B cell (primary cell): ENCODE data around the gene LAG3. TPM values are rescaled to one million over a fixed set of nuclear protein-coding genes. Genes with fewer than 3 reads are reported as not detected.

ENCODE experiments used
- ATAC-seq: fragments of 200-7000 bp; cut with Tn5 transposase; one replicate; pipeline ENCODE4 v1.10.0; 2021; ENCODE audit warnings: low read depth, mild to moderate bottlenecking, moderate number of reproducible peaks, moderate library complexity
- CTCF ChIA-PET: fragments of 350-600 bp; sonication (Branson Sonifier 250); formaldehyde crosslinking; loops from one replicate; lab custom pipeline; 2021; ENCODE audit warnings: antibody characterized with exemption, inconsistent platforms; lab: Charles Lee
- POLR2A ChIA-PET: fragments of 350-600 bp; sonication (Branson Sonifier 250); formaldehyde crosslinking; loops from one replicate; lab custom pipeline; 2021; ENCODE audit warnings: antibody characterized with exemption; lab: Charles Lee
- DNase-seq: peaks from one replicate; pipeline ENCODE4 v3.0.0; 2013
- H2AFZ ChIP-seq: 2 replicates; pipeline ENCODE4 v1.6.1; 2012; ENCODE audit warnings: mild to moderate bottlenecking, low read depth, low read length; ENCODE audit not compliant: insufficient read depth, poor library complexity, severe bottlenecking
- H3K27ac ChIP-seq, 2 donors: 1 replicate in 1 of 2; 2 replicates in 1 of 2; pipeline ENCODE4 v1.5.1; 2012 to 2013; ENCODE audit warnings: low read length in 2 of 2, mild to moderate bottlenecking in 2 of 2, moderate library complexity in 1 of 2
- H3K27me3 ChIP-seq, 4 experiments: fragments of 200-600 bp in 1 of 4; sonication (generic) in 1 of 4; replicated peaks in 1 of 4; 1 replicate in 2 of 4; 2 replicates in 2 of 4; pipeline versions ENCODE4 v1.6.1 to v1.7.0; 2013 to 2016; ENCODE audit warnings: low read length in 3 of 4, mild to moderate bottlenecking in 2 of 4, mixed read lengths in 1 of 4, moderate library complexity in 1 of 4; ENCODE audit not compliant: insufficient read depth in 4 of 4, control insufficient read depth in 3 of 4; ENCODE audit errors: control extremely low read depth in 1 of 4
- H3K36me3 ChIP-seq, 2 experiments: replicated peaks in 1 of 2; 1 replicate in 1 of 2; 2 replicates in 1 of 2; pipeline versions ENCODE4 v1.6.1 to v1.7.1; 2013; ENCODE audit warnings: low read length in 1 of 2; ENCODE audit not compliant: insufficient read depth in 2 of 2, control insufficient read depth in 1 of 2; ENCODE audit errors: control extremely low read depth in 1 of 2, extremely low read depth in 1 of 2
- H3K4me1 ChIP-seq, 2 donors: fragments of 200-600 bp in 1 of 2; sonication (generic) in 1 of 2; 1 replicate in 1 of 2; 2 replicates in 1 of 2; pipeline versions ENCODE4 v1.5.1 to v1.6.1; 2013 to 2017; ENCODE audit warnings: low read length in 2 of 2; ENCODE audit not compliant: control insufficient read depth in 2 of 2, insufficient read depth in 2 of 2
- H3K4me2 ChIP-seq: replicated peaks from 2 replicates; pipeline ENCODE3; 2012; ENCODE audit warnings: mild to moderate bottlenecking, low read depth, low read length; ENCODE audit not compliant: poor library complexity, severe bottlenecking
- H3K4me3 ChIP-seq, 5 experiments: fragments of 200-600 bp in 1 of 5; sonication (generic) in 1 of 5; 1 replicate in 3 of 5; 2 replicates in 2 of 5; pipeline versions ENCODE4 v1.5.1 to v1.7.0; 2011 to 2016; ENCODE audit warnings: low read length in 4 of 5, mild to moderate bottlenecking in 4 of 5, low read depth in 2 of 5, control low read depth in 1 of 5, moderate library complexity in 1 of 5; ENCODE audit not compliant: insufficient read depth in 1 of 5; ENCODE audit errors: control extremely low read depth in 1 of 5, extremely low read depth in 1 of 5
- H3K79me2 ChIP-seq: fragments of 200-600 bp; sonication (generic); one replicate; pipeline ENCODE4 v1.6.0; 2016; ENCODE audit warnings: low read length; ENCODE audit not compliant: control insufficient read depth, insufficient read depth
- H3K9ac ChIP-seq: fragments of 200-600 bp; sonication (generic); 2 replicates; pipeline ENCODE4 v1.6.1; 2017; ENCODE audit warnings: mild to moderate bottlenecking, low read length, moderate library complexity
- H3K9me3 ChIP-seq, 3 donors: one replicate each; pipeline versions ENCODE4 v1.6.1 to v1.7.1; 2013; ENCODE audit warnings: low read length in 2 of 3; ENCODE audit not compliant: control insufficient read depth in 2 of 3, insufficient read depth in 1 of 3; ENCODE audit errors: control extremely low read depth in 1 of 3
- H4K20me1 ChIP-seq: 2 replicates; pipeline ENCODE4 v1.6.0; 2012; ENCODE audit warnings: mild to moderate bottlenecking, low read length; ENCODE audit not compliant: insufficient read depth, control insufficient read depth, poor library complexity, severe bottlenecking
- H3K27ac Mint-ChIP-seq: one replicate; pipeline ENCODE4 v1.8.0; 2021; ENCODE audit warnings: mixed read lengths
- H3K27me3 Mint-ChIP-seq: one replicate; pipeline ENCODE4 v1.8.0; 2021; ENCODE audit warnings: mixed read lengths
- H3K4me1 Mint-ChIP-seq: one replicate; pipeline ENCODE4 v1.8.0; 2021; ENCODE audit warnings: mixed read lengths
- H3K4me3 Mint-ChIP-seq: one replicate; pipeline ENCODE4 v1.8.0; 2021; ENCODE audit warnings: mixed read lengths
- H3K9me3 Mint-ChIP-seq: one replicate; pipeline ENCODE4 v1.8.0; 2022; ENCODE audit warnings: mixed read lengths; ENCODE audit not compliant: insufficient read depth
- EZH2 ChIP-seq: IDR thresholded peaks from 2 replicates; pipeline ENCODE4 v1.6.1; 2012; ENCODE audit warnings: borderline replicate concordance, low read depth, mild to moderate bottlenecking, moderate library complexity, low read length; ENCODE audit not compliant: insufficient read depth, poor library complexity, severe bottlenecking
- WGBS: methylation state at CpG from one replicate; pipeline ENCODE4 v1.1.5; 2013; ENCODE audit warnings: missing lambda C conversion rate; ENCODE audit not compliant: insufficient coverage; 5-methylcytosine and 5-hydroxymethylcytosine counted together
- intact Hi-C: fragments of 100-400 bp; cut with micrococcal nuclease; formaldehyde crosslinking; loops from one replicate; pipeline ENCODE4 v1.10.0; 2022
- polyA plus RNA-seq: library from polyadenylated mRNA; depleted of rRNA; stranded (reverse); fragments of >200 nt; gene quantifications from 2 replicates; pipeline ENCODE4 v1.2.3, GENCODE V29; 2012
- total RNA-seq, 2 donors: library from RNA; stranded (reverse); fragments of 120-200 nt in 1 of 2; gene quantifications; 1 replicate in 1 of 2; 2 replicates in 1 of 2; pipeline versions ENCODE4 v1.2.3 to v1.2.4, GENCODE V29; 2013 to 2022
- TF ChIP-seq, protein P1 (sequence below): fragments of 200-600 bp; IDR thresholded peaks from one replicate; pipeline ENCODE4 v1.8.0; 2022; ENCODE audit warnings: antibody characterized with exemption, mild to moderate bottlenecking

Gene LAG3
- total and polyA plus RNA-seq, 2 donors (not counting 1 experiment from before 2014, with no cell fraction given) = not detected

DNA sequence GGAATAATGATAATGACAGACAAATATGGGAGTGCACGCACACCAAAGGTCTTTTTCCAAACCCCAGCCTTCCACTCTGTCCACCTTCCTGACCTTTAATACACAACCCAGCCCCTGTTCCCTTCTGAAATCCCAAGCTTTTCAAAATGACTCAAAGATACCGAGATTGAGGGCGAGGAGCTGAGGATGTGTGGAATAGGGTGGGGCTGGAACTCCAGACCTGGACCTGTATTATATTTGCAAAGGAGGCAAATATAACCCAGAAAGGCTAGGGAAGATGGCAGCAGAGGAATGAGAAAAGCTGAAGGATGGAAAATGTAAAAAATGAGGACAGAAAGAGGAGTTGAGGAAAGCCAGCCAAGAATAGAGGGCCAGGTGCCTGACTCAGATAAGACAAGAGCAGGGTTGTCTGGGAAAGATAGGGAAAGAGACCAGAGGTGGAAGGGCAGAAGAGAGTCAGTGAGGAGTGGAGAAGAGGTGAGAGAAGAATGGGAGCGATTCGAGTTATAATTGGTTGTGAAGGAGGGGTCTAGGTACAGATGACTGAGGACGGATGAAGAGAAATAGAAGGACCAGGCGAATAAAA, 7.2 kb upstream of the LAG3 start:
- Histone ChIP-seq H3K27me3 (peaks cover 0 to 52% (median 27%) of the 10 kb centered on the region in 4 experiments), H3K79me2 (no peaks in the 10 kb centered on the region), H3K9ac (no peak overlapping the region), H3K9me3 (peaks cover 0 to 4% (median 0%) of the 10 kb centered on the region in 3 donors), H3K36me3 (no peaks in the 10 kb centered on the region), H4K20me1 (no peaks in the 10 kb centered on the region), H3K27ac (no peak overlapping the region), H2AFZ (no peak overlapping the region), H3K4me1 (peaks cover 33 to 36% of the 10 kb centered on the region in 2 donors), H3K4me2 (peak overlapping the region; percentile 96), H3K4me3 (no peak overlapping the region)
- ChIA-PET CTCF (interaction anchor here (0.6 to 6.0 kb wide), 4 partner anchors 9 to 120 kb away, joined by 3 to 85 read pairs (median 4); partner anchors contain the start of gene MLF2), POLR2A (interaction anchor here (0.6 to 2.0 kb wide), 2 partner anchors 12 to 101 kb away, joined by 6 to 16 read pairs; partner anchors contain the start of gene MLF2)
- TF ChIP-seq EZH2 = peak; percentile 28
- TF ChIP-seq, protein P1, sequence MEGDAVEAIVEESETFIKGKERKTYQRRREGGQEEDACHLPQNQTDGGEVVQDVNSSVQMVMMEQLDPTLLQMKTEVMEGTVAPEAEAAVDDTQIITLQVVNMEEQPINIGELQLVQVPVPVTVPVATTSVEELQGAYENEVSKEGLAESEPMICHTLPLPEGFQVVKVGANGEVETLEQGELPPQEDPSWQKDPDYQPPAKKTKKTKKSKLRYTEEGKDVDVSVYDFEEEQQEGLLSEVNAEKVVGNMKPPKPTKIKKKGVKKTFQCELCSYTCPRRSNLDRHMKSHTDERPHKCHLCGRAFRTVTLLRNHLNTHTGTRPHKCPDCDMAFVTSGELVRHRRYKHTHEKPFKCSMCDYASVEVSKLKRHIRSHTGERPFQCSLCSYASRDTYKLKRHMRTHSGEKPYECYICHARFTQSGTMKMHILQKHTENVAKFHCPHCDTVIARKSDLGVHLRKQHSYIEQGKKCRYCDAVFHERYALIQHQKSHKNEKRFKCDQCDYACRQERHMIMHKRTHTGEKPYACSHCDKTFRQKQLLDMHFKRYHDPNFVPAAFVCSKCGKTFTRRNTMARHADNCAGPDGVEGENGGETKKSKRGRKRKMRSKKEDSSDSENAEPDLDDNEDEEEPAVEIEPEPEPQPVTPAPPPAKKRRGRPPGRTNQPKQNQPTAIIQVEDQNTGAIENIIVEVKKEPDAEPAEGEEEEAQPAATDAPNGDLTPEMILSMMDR = no peak
- Mint-ChIP-seq H3K4me1 (peaks cover 29% of the 10 kb centered on the region), H3K4me3 (peak overlapping the region; percentile 72), H3K27me3 (peaks cover 39% of the 10 kb centered on the region), H3K27ac (peak overlapping the region; percentile 0), H3K9me3 (no peaks in the 10 kb centered on the region)
- DNase-seq (no peak), ATAC-seq (no peak)
- intact Hi-C loops = loop anchor here (5.0 kb wide), 1 partner anchor 87 kb away; the partner anchor contains the start of genes CDCA3 and USP5
- WGBS = 58% methylated on average over 6 of the region's 7 CpGs
